HepG2 (cell line): ENCODE results near the gene RMND5A. TPM values are rescaled to one million over a fixed set of nuclear protein-coding genes. Genes with fewer than 3 reads are reported as not detected.

Experiments
- BORCS8-MEF2B ChIP-seq: sonication (generic); formaldehyde crosslinking; IDR thresholded peaks from 2 replicates; pipeline ENCODE4 v1.8.0; 2022; ENCODE audit warnings: mild to moderate bottlenecking, missing genetic modification reagents
- CCDC6 ChIP-seq: sonication (generic); formaldehyde crosslinking; IDR thresholded peaks from 2 replicates; pipeline ENCODE4 v1.8.1; 2022; ENCODE audit warnings: mild to moderate bottlenecking, missing genetic modification reagents, moderate library complexity
- ERF ChIP-seq: IDR thresholded peaks from 2 replicates; pipeline ENCODE4 v1.6.1; 2018; ENCODE audit warnings: missing biosample characterization, missing genetic modification reagents
- EZH2 ChIP-seq: conservative IDR thresholded peaks from 2 replicates; pipeline ENCODE4 v1.6.1; 2012; ENCODE audit warnings: mild to moderate bottlenecking, low read depth, low read length, moderate library complexity
- IKZF4 ChIP-seq: sonication (generic); formaldehyde crosslinking; IDR thresholded peaks from 2 replicates; pipeline ENCODE4 v1.5.1; 2020; ENCODE audit warnings: borderline replicate concordance, mild to moderate bottlenecking, low read depth, missing genetic modification reagents; ENCODE audit errors: not compliant biosample characterization
- MED13 ChIP-seq: sonication (generic); formaldehyde crosslinking; IDR thresholded peaks from 2 replicates; pipeline ENCODE4 v1.5.0; 2020; ENCODE audit warnings: missing genetic modification reagents
- MEIS2 ChIP-seq: sonication (generic); formaldehyde crosslinking; IDR thresholded peaks from 2 replicates; pipeline ENCODE4 v1.9.0; 2021; ENCODE audit warnings: mild to moderate bottlenecking, missing genetic modification reagents
- SALL1 ChIP-seq: sonication (generic); formaldehyde crosslinking; IDR thresholded peaks from 2 replicates; pipeline ENCODE4 v1.8.0; 2022; ENCODE audit warnings: mild to moderate bottlenecking, missing genetic modification reagents
- ZBTB3 ChIP-seq: sonication (generic); formaldehyde crosslinking; IDR thresholded peaks from 2 replicates; pipeline ENCODE4 v1.4.0; 2020; ENCODE audit warnings: low read depth, mild to moderate bottlenecking, moderate library complexity, missing genetic modification reagents, borderline replicate concordance
- ZNF138 ChIP-seq: sonication (generic); formaldehyde crosslinking; IDR thresholded peaks from 2 replicates; pipeline ENCODE4 v1.5.0; 2020; ENCODE audit warnings: mild to moderate bottlenecking, low read depth, missing genetic modification reagents
- ZNF33B ChIP-seq: sonication (generic); formaldehyde crosslinking; IDR thresholded peaks from 2 replicates; pipeline ENCODE4 v1.5.1; 2020; ENCODE audit warnings: mild to moderate bottlenecking, missing genetic modification reagents
- ZNF670 ChIP-seq: sonication (generic); formaldehyde crosslinking; IDR thresholded peaks from 2 replicates; pipeline ENCODE4 v1.8.0; 2022; ENCODE audit warnings: mild to moderate bottlenecking, missing genetic modification reagents, borderline replicate concordance
- ZNF816 ChIP-seq: sonication (generic); formaldehyde crosslinking; IDR thresholded peaks from 2 replicates; pipeline ENCODE4 v1.8.0; 2022; ENCODE audit warnings: missing genetic modification reagents, mild to moderate bottlenecking, borderline replicate concordance
- polyA plus RNA-seq, 8 experiments: library from polyadenylated mRNA; depleted of rRNA in 3 of 8; stranded (reverse) in 7 of 8; unstranded in 1 of 8; fragments of >200 nt; fragmentation: Illumina TruSeq in 4 of 8; extraction: Trizol in 4 of 8; gene quantifications; 2 replicates each; pipeline versions ENCODE4 v1.2.1 to v1.2.3, GENCODE V29; 2011 to 2016; ENCODE audit warnings: low read depth in 4 of 8, missing spikeins in 1 of 8, mixed read lengths in 1 of 8; ENCODE audit not compliant: insufficient read depth in 1 of 8
- total RNA-seq, 5 experiments: library from RNA; depleted of rRNA; stranded (reverse); fragments of >200 nt; fragmentation: Illumina TruSeq; extraction: Trizol; gene quantifications; 2 replicates each; pipeline ENCODE4 v1.2.3, GENCODE V29; 2016; ENCODE audit warnings: low read depth in 1 of 5
- TF ChIP-seq, protein P1 (sequence below): IDR thresholded peaks from 2 replicates; pipeline ENCODE4 v1.6.1; 2016; ENCODE audit warnings: mild to moderate bottlenecking
- TF ChIP-seq, protein P2 (sequence below): IDR thresholded peaks from 2 replicates; pipeline ENCODE4 v1.6.1; 2012; ENCODE audit warnings: inconsistent platforms
- TF ChIP-seq, protein P3 (sequence below): sonication (generic); formaldehyde crosslinking; IDR thresholded peaks from 2 replicates; pipeline ENCODE4 v1.8.0; 2022; ENCODE audit warnings: missing genetic modification reagents, low read depth, mild to moderate bottlenecking, borderline replicate concordance
- TF ChIP-seq, protein P4 (sequence below): sonication (generic); formaldehyde crosslinking; IDR thresholded peaks from 2 replicates; pipeline ENCODE4 v1.5.0; 2020; ENCODE audit warnings: mild to moderate bottlenecking, missing genetic modification reagents, moderate library complexity
- TF ChIP-seq, protein P5 (sequence below): sonication (generic); formaldehyde crosslinking; IDR thresholded peaks from 2 replicates; pipeline ENCODE4 v1.4.0; 2020; ENCODE audit warnings: missing genetic modification reagents; ENCODE audit errors: not compliant biosample characterization
- TF ChIP-seq, protein P6 (sequence below): sonication (generic); formaldehyde crosslinking; IDR thresholded peaks from 2 replicates; pipeline ENCODE4 v1.4.0; 2020; ENCODE audit warnings: missing genetic modification reagents, mild to moderate bottlenecking, borderline replicate concordance
- TF ChIP-seq, protein P7 (sequence below): sonication (generic); formaldehyde crosslinking; IDR thresholded peaks from 2 replicates; pipeline ENCODE4 v1.5.0; 2020; ENCODE audit warnings: missing genetic modification reagents, mild to moderate bottlenecking, borderline replicate concordance

Gene RMND5A
- total and polyA plus RNA-seq, 2 of the 13 experiments (the other 11 are each of a cell fraction or from before 2014, with no cell fraction given): 31.0 to 66.4 TPM

DNA sequence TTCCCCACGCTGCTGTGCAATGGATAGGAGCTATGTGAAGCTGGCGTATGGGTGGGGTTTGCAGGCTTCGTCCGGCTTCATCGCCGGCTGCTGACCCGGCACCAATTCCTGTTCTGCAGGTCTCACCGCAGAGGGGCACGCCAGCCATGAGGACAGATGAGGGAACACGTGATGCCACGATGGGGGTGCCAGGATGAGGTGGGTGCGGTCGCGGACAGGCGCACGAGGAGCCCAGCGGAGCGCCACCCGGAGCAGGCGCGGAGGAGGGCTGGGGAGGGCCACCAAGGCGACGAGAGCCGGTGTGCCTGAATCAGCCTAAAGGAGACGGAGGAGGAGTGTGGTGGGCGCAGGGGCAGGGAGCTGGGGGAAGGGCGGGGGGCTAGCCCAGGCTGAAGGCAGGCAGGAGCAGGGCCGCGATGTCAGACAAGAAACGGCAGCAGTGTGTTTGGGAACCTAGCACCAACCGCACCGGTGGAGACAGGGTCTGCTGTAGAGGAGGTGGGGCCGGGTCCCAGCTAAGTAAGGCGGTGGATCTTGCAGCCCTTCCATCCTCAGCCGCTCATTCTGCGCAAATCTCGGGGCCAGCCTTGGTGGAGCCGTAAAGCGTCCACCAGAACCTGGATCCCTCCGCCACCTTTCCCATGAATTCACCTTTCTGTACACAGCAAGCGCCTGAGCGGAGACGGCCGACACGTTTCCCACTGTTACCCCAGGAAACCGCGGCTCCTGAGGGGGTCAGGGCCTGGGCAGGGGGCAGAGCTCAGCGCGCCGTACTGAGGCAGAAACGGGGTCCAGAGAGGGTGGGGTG is 87.6 kb downstream of the RMND5A start (continued):
- TF ChIP-seq, protein P1, sequence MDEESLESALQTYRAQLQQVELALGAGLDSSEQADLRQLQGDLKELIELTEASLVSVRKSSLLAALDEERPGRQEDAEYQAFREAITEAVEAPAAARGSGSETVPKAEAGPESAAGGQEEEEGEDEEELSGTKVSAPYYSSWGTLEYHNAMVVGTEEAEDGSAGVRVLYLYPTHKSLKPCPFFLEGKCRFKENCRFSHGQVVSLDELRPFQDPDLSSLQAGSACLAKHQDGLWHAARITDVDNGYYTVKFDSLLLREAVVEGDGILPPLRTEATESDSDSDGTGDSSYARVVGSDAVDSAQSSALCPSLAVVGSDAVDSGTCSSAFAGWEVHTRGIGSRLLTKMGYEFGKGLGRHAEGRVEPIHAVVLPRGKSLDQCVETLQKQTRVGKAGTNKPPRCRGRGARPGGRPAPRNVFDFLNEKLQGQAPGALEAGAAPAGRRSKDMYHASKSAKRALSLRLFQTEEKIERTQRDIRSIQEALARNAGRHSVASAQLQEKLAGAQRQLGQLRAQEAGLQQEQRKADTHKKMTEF: peak; percentile 15; the same call in 1 of the 2 replicates
- no peak for TF ChIP-seq IKZF4 (CRISPR knock-in tag)
- TF ChIP-seq, protein P2, sequence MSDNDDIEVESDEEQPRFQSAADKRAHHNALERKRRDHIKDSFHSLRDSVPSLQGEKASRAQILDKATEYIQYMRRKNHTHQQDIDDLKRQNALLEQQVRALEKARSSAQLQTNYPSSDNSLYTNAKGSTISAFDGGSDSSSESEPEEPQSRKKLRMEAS: peak; percentile 95
- TF ChIP-seq, protein P3, sequence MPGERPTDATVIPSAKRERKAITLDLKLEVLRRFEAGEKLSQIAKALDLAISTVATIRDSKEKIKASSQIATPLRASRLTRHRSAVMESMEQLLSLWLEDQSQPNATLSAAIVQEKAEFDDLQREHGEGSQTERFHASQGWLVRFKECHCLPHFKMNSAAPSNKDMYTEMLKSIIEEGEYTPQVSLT (CRISPR knock-in tag): no peak
- TF ChIP-seq ERF (CRISPR knock-in tag): no peak; the same call in 1 of the 2 replicates
- TF ChIP-seq, protein P4, sequence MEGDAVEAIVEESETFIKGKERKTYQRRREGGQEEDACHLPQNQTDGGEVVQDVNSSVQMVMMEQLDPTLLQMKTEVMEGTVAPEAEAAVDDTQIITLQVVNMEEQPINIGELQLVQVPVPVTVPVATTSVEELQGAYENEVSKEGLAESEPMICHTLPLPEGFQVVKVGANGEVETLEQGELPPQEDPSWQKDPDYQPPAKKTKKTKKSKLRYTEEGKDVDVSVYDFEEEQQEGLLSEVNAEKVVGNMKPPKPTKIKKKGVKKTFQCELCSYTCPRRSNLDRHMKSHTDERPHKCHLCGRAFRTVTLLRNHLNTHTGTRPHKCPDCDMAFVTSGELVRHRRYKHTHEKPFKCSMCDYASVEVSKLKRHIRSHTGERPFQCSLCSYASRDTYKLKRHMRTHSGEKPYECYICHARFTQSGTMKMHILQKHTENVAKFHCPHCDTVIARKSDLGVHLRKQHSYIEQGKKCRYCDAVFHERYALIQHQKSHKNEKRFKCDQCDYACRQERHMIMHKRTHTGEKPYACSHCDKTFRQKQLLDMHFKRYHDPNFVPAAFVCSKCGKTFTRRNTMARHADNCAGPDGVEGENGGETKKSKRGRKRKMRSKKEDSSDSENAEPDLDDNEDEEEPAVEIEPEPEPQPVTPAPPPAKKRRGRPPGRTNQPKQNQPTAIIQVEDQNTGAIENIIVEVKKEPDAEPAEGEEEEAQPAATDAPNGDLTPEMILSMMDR (CRISPR knock-in tag): peak; percentile 43
- no peak for TF ChIP-seq MED13
- TF ChIP-seq, protein P5, sequence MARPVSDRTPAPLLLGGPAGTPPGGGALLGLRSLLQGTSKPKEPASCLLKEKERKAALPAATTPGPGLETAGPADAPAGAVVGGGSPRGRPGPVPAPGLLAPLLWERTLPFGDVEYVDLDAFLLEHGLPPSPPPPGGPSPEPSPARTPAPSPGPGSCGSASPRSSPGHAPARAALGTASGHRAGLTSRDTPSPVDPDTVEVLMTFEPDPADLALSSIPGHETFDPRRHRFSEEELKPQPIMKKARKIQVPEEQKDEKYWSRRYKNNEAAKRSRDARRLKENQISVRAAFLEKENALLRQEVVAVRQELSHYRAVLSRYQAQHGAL (CRISPR knock-in tag): no peak
- TF ChIP-seq SALL1: peak; percentile 63
- TF ChIP-seq CCDC6: 0 out of 2 replicates have a peak, but pooled peaks have one; percentile 61
- TF ChIP-seq, protein P6, sequence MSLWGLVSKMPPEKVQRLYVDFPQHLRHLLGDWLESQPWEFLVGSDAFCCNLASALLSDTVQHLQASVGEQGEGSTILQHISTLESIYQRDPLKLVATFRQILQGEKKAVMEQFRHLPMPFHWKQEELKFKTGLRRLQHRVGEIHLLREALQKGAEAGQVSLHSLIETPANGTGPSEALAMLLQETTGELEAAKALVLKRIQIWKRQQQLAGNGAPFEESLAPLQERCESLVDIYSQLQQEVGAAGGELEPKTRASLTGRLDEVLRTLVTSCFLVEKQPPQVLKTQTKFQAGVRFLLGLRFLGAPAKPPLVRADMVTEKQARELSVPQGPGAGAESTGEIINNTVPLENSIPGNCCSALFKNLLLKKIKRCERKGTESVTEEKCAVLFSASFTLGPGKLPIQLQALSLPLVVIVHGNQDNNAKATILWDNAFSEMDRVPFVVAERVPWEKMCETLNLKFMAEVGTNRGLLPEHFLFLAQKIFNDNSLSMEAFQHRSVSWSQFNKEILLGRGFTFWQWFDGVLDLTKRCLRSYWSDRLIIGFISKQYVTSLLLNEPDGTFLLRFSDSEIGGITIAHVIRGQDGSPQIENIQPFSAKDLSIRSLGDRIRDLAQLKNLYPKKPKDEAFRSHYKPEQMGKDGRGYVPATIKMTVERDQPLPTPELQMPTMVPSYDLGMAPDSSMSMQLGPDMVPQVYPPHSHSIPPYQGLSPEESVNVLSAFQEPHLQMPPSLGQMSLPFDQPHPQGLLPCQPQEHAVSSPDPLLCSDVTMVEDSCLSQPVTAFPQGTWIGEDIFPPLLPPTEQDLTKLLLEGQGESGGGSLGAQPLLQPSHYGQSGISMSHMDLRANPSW (CRISPR knock-in tag): no peak
- peak; percentile 71 for TF ChIP-seq BORCS8-MEF2B (CRISPR knock-in tag)
- no peak for TF ChIP-seq ZNF33B (CRISPR knock-in tag)
- no peak for TF ChIP-seq ZBTB3 (CRISPR knock-in tag)
- no peak for TF ChIP-seq ZNF816 (CRISPR knock-in tag)
- TF ChIP-seq ZNF670 (CRISPR knock-in tag): no peak
- TF ChIP-seq, protein P7, sequence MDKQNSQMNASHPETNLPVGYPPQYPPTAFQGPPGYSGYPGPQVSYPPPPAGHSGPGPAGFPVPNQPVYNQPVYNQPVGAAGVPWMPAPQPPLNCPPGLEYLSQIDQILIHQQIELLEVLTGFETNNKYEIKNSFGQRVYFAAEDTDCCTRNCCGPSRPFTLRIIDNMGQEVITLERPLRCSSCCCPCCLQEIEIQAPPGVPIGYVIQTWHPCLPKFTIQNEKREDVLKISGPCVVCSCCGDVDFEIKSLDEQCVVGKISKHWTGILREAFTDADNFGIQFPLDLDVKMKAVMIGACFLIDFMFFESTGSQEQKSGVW (CRISPR knock-in tag): no peak
- peak; percentile 68; the same call in 1 of the 2 replicates for TF ChIP-seq ZNF138 (CRISPR knock-in tag)
- no peak for TF ChIP-seq MEIS2 (CRISPR knock-in tag)
- TF ChIP-seq EZH2: no peak
